ENCODE data around the gene ARF1.
A peak's percentile ranks its signal among the peaks of the same experiment; 100 is the strongest.

ARF1 gene

DNA sequence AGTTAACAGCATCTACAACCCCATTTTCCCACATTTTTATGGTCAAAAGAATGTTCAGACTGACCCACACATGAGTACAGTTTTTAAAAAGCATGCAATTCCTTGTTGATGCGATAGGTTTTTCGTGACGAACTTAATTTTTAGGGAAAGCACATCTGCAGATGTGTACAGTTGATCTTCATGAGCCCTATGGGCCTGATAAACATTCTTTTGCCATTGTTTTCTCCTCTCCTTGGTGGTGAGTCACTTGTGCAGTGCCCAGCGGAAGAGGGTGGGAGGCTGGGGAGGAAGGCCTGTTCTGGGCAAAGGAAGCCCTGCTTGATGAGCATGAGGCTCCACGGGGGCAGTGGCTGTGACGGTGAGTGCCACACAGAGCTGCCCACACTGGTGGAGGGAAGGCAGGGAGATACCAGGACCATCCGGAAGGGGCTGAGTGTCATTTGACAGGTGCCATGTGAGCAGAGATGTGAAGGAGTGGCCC is 5.3 kb downstream of the ARF1 start:
- DNase-seq (ENCODE audit: low read depth in 2 of 2) = no peak

DNA sequence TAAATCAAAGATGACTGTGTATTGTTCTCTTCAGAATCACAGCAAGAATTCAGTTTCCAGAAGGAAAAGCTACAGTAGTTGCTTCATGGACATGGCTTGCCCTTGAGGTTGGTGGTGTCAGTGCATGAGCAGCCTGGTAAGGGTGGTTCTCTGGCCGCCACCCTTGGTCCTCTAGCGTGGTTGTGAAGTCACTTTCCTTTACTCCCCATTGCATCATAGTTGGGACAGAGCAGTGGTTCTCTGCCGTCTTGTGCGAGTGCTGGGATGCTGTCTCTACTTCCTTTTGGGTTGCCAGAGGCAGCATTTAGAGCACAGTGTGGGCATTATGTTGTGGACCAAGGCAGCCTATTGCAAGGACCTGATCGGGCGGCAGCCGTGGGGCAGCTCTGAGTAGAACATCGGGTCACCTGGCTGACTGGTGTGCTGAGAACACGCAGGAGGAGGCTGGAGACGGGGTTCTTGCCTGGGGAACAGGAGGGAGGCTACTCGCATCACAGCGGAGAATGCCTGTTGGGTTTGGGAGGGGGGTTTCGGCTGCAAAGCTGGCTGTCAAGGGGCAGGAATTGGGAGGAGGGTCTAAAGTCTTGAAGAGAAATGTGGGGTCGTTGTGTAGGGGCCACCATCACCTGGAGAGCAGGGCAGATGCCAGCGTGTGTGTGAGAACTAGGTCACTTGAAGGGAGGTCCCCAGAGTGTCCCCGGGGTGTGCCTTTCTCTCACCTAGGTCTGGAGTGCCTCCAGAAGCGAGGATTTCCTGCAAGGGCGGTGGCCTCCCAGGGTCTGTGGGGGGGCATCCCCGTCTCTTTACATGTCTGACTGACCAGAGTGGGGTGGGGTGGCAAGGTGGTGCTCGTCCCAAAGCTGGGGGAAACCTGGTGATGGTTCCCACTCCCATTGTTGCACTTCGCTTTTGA is 6.3 kb downstream of the ARF1 start:
- no peak for DNase-seq (ENCODE audit: low read depth in 2 of 2)

DNA sequence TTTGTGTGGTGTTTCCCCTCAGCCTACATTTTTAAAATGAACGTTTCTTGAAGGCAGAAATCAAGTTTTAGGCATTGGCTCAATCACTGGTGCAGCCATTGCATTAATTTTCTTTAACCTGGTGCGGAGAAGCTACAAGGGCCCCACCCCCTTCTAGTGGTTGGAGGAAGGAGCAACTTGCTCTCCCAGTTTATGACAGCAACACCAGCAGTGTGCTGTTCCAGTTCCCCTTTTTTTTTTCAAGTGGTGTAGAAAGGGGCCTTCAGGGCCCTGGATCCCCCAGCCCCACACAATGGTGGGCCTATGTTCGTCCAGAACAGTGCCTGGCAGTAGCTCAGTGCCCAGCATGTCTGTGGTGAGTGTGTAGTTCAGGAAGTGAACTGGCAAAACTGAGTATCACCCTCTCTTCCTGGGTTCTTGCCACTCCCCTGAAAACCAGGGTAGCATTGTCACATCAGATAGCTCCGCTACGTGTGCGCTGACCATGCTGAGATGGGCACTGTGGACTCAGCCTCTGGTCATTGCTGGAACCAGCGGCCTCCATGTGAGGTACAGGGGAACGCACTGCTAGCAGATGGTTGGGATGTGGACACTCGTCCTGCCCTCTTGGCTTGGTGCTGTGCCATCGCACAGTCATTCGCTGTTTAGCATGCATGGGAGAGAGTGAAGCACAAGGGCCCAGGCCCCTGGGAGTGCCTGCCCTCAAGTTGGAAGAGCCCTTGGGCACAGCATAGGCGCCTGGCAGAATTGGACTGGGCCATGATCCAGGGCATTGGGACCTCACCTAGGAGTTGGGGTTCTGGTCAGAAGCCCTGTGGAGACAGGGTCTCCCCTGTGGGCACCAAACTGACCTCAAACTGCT is 7.2 kb downstream of the ARF1 start:
- DNase-seq (ENCODE audit: low read depth in 2 of 2) = no peak

DNA sequence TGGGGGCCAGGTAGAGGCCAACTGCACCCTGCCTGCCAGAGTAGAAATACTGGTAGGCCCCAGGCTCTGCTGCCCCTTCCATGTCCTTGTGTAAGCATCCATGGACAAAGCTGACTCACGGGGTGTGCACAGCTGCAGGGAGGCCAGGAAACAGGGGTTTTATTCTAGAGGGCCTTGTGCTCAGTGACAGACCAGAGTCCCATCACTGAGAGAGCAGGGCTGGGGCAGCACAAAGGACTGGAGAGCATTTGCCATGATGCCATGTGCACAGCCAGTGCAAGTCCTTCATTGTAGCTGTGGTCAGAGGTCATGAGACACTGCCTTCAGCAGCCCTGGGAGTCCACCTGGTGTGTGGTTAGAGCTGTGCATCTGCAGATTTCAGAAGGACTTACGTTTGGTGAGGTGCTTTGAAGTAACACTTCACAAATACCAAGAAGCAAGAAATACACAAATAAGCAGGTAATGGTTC is 8.1 kb downstream of the ARF1 start:
- DNase-seq (ENCODE audit: low read depth in 2 of 2) = no peak

DNA sequence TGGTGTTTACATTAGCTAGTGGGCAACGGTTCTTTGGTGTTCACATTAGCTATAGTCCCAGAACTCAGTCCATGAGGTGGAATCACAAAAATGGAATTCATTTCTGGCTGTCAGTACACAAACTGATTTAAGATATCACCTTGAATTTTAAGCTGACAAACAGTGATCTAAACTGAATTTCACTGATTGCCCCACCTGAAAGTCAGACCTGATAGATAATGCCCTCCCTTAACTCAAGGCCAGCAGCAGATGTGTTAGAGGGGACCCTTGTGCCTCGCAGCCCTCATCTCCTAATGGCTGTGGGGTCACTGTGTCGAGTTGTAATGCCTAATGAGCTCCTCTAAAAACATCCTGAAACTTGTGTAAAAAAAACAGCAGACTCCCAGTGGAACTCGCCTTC is 8.6 kb downstream of the ARF1 start:
- DNase-seq (ENCODE audit: low read depth in 2 of 2) = no peak

DNA sequence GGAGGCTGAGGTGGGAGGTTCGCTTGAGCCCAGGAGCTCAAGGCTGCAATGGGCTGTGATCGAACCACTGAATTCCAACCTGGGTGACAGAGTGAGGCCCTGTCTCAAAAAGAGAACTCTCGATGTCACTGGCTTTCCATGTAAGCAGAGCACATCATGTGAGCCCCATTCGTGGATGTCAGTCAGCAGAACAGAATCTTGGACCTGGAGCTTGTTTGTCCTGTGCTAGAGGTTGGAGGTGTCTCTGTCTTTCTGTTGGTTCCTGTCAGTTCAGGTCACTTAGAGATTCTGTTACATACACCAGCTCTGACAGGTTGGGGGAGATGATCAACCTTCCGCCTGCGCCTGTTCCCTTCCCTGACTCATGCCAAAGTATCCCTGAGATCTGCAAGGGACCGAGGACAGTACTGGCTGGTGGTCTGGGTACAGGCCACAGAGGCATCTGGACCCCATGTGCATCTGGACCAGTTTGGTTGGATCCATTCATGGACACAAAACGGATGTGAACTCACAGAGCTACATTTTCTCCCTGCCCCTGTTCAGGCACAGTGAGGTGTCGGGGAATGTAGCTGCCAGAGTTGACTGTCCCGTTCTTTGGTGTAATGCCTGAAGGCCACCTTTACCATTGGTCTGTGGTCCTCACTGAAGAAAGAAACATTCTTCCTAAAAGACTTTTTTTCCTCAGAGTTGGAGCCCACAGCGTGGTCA is 10.0 kb downstream of the ARF1 start:
- DNase-seq (ENCODE audit: low read depth in 2 of 2) = no peak

DNA sequence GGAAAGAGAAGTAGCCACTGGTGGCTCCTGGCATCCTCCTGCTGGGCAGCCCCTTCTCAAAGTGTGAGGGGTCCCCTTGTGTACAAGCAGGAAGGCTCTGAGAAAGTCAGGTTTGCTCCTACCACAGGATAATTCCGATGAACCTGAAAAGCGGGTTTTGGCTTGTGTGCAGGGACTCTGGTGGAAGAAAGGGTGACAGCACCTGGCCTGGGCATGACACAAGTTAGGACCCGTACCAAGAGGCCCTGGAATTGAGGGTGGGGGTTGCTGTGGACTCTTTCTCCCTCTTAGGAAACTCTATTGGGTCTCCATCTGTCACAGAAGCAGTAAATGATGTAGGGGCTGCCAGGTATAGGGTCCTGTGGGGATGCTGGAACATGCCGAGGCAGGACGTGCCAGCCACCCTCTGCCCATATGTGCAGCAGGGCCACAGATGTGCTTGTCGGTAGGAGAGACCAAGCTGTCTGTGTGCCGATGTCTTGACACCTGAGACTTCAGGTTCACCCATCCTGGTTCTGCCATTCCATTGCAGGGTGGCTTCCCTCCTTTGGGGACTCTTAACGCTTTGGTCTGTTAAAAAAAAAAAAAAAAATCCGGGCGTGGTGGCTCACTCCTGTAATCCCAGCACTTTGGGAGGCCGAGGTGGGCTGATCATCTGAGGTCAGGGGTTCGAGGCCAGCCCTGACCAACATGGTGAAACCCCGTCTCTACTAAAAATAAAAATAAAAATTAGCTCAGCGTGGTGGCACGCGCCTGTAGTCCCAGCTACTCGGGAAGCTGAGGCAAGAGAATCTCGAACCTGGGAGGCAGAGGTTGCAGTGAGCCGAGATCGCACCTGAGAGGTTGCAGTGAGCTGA is 10.8 kb downstream of the ARF1 start:
- DNase-seq (ENCODE audit: low read depth in 2 of 2) = no peak

DNA sequence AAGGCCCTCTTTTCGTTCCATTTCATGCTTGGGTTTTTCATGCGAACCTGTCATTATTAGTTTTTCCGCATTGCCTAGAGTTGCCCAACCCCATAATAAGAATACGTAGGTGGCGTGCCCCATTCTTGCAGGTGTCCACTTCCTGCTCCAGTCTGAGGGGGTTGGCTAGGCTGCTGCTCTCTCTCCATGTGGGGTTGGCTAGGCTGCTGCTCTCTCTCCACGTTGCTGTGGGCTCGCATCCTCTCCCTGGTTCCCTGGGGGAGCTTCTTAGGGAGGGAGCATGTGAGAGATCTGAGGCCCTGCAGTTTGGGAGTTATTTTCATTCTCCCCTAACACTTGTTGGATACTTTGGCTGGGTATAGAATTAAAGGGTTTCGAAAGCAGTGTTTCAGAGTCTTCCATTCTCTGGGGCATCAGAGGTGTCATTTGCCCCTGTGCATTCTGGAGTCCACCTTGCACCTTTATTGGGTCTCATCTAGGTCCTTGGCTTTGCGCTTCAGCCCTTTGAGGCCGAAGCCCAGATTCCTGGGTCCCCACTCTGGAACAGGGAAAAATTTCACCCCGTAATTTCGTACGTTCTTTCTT is 12.0 kb downstream of the ARF1 start:
- no peak for DNase-seq (ENCODE audit: low read depth in 2 of 2)

DNA sequence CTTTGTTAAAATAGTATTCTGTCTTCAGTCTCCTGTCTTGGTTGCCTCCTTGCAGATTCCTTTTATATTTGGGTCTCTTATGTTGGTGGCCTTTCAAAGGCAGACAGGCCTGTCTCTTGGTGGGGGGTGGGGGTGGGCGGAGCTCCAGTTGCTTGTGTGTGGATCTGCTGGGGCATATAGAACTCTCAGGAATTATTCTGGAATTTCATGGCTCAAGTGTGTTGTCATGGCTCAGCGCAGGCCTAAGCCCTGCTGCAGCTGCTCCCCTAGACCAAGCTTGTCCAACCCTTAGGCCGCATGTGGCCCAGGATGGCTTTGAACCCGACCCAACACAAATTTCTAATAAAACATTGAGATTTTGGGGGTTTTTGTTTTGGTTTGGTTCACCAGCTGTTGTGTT is 12.7 kb downstream of the ARF1 start:
- DNase-seq (ENCODE audit: low read depth in 2 of 2) = no peak

DNA sequence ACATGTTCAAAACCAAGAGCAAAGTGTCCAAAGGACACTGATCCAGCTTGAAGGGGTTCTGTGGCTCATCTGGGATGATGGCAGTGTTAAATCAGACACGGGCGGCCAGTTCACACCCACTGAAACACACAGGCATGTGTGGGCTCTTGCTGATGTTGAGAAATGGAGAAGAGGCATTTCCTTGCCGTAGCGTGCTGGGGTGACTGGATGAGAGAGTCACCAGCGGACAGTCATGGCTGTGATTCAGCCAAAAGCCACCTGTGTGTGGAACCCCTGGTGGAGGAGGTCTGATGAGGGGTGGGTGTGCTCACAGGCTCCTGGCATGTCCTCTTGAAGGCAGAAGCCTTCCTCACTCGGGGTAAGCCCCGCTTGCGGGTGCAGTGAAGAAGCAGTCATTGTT is 13.4 kb downstream of the ARF1 start:
- DNase-seq (ENCODE audit: low read depth in 2 of 2) = no peak

DNA sequence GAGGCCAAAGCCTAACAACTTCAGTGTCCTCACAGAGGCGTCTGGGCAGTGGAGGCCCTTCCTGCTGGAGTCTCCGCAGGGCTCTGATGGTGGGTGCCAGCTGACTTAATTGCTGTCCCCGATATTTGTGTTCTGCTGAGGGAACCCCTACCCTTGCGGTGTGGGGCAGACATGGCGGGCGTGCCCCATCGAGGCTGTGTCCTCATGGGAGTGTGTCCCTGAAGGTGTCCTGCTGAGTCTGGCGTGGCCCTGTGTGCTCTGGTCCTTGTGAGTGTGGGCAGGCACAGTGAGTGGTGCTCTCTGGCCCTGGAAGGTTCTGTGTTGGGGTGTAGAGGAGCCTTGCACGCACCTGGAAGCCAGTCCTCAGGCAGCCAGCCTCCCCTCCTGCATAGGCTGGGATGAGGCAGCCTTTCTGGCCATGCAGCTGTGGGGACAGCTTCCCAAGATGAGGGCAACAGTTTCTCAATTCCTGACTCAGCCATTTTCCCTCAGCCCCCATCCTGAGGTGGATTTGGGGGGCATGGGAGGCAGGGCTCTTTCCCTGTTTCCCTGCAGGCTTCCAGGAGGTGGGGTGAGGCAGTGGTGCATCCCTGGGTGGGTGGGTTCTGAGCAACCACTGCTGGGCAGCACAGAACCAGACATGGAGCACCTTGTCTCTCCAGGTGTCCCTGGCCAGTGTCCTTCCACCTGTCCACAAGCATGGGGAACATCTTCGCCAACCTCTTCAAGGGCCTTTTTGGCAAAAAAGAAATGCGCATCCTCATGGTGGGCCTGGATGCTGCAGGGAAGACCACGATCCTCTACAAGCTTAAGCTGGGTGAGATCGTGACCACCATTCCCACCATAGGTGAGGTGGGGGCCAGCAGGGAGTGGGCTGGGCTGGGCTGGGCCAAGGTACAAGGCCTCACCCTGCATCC is 14.2 kb downstream of the ARF1 start:
- no peak for DNase-seq (ENCODE audit: low read depth in 2 of 2)

DNA sequence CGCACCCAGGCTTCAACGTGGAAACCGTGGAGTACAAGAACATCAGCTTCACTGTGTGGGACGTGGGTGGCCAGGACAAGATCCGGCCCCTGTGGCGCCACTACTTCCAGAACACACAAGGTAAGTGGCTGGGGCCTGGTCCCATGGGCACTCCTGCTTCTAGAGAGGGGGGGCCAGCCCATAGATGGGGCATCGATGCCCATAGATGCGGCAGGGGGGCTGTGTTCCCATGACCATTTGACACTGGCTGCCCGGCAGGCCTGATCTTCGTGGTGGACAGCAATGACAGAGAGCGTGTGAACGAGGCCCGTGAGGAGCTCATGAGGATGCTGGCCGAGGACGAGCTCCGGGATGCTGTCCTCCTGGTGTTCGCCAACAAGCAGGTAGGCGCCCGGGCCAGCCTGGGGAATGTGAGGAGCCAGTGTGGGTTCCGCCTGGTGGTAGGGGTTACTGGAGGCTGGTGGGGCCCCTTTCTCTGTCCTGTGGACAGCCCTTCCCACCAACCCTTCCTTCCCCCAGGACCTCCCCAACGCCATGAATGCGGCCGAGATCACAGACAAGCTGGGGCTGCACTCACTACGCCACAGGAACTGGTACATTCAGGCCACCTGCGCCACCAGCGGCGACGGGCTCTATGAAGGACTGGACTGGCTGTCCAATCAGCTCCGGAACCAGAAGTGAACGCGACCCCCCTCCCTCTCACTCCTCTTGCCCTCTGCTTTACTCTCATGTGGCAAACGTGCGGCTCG is 15.0 kb downstream of the ARF1 start:
- no peak for DNase-seq (ENCODE audit: low read depth in 2 of 2)

DNA sequence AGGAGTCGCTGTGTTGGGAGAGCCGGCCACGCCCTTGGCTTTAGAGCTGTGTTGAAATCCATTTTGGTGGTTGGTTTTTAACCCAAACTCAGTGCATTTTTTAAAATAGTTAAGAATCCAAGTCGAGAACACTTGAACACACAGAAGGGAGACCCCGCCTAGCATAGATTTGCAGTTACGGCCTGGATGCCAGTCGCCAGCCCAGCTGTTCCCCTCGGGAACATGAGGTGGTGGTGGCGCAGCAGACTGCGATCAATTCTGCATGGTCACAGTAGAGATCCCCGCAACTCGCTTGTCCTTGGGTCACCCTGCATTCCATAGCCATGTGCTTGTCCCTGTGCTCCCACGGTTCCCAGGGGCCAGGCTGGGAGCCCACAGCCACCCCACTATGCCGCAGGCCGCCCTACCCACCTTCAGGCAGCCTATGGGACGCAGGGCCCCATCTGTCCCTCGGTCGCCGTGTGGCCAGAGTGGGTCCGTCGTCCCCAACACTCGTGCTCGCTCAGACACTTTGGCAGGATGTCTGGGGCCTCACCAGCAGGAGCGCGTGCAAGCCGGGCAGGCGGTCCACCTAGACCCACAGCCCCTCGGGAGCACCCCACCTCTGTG is 15.9 kb downstream of the ARF1 start:
- DNase-seq (ENCODE audit: low read depth in 2 of 2) = no peak

DNA sequence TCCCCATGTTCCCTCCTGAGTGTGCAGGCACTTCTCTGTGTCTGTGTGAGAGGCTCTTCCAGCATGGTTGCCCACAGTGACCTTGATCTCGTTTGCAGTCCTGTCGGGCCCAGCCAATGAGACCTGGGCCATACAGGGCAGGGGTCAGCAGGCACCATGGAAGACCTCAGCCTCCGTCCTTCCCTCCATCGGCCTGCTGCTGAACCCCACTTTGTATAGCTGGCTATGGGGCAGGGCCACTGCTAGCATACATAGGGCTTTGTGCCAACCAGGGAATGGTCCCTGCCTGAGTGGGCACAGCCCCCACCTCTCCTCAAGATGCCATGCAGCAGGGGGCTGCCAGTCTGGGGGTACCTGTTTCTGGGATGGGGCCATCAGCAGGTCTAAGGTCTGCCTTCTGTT is 16.8 kb downstream of the ARF1 start:
- no peak for DNase-seq (ENCODE audit: low read depth in 2 of 2)

DNA sequence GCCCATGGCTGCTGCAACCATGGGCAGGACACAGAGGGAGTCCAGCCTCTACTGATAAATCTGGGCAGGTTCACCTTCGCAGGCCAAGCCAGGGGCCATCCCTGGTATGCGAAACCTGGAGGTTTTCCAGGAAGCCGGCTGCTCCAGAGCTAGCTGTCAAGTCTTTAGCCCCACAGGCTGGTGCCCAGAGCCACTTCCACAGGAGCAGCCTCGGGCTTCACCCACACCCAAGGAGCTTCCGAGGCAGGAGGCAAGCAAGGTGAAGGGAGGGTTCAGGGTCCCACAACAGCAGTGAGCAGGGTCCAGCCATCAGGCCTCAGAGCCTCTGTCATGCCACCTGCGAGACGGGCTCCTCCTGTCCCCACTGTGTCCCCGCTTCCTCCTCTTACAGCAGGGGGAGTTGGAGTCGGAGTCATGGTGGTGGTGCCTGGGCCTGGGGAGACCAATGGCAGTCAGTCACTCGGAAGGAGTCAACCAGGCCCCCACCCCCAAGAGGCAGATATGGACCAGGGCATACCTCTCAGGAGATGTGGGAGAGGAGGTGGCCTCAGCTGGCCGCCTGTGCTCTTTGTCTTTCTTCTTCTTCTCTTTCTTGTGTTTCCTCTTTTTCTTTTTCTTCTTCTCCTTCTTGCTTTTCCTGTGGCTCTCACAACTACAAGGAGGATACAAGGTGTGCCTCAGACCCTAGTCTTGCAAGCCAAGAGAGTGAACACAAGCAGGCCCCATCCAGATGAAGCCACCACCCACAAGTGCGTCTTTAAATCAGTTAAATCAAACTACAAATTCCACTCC is 18.5 kb downstream of the ARF1 start:
- no peak for DNase-seq (ENCODE audit: low read depth in 2 of 2)

DNA sequence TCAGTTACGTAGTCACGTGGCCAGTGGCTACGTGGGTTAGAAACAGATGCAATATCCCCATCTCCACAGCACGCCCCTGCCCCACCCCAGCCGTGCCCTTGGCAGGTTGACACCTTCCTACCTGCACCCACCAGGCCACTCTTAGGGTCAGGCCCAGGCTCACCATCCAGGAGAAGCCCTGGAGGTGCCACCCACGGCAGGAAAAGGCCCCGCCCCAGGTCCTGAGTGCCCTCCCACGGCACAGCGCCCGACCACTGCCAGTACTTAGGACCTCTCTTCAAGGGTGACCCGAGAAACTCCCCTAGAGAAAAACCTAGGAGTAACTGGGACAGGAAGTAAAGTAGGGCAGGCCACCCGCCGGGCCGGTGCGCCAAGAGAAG is 19.1 kb downstream of the ARF1 start:
- no peak for DNase-seq (ENCODE audit: low read depth in 2 of 2)

DNA sequence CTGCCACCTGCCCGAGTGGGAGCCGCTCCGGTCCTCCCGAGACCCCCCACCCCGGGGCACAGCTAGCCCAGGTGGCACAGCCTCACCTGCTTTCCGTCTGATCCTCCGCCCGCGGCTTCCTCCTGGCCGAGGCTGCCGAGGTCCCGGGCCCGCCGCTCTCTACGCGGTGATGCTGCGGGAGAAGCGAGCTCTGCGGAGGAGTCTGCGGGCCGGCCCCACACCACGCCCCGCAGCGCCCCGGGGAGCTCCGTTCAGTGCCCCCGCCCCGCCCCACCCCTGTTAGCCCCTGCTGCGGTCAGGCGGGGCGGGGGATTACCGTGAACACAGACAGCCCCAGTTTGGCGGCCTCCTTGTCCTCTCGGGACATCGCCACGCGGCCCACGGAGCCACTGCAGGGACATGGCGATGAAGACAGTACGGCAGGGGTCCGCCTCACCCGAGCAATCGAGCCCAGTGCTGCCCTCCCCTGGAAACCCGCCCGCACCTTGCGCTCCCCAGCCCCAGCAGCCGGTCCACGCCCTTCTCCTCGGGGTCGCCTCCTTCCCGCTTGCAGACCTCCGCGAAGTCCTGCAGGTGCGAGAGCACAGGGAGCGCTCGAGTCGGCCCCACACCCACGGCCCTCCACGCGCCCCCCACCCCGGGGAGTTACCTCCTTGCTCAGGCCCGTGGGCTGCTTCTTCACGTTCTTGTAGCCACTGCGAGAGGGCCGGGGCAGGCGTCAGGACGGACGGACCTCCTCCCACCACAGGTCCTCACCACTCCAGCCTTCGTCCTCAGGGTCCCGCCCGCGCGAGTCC is 19.7 kb downstream of the ARF1 start:
- DNase-seq (ENCODE audit: low read depth in 2 of 2) = peak in 1 of 2 donors; percentile 33

All from stimulated activated CD4-positive, alpha-beta T cell treated with anti-CD3 and anti-CD28 coated beads, Interleukin-15, amount 100 ng/mL, for 48 hours (primary cell).